HEK293 (cell line): ENCODE results near the gene FGD3.

ENCODE experiments used
- MEIS1 ChIP-seq: sonication (generic); formaldehyde crosslinking; IDR thresholded peaks from 2 replicates; pipeline ENCODE4 v1.8.1; 2022; ENCODE audit warnings: missing genetic modification reagents, mild to moderate bottlenecking, borderline replicate concordance
- TCF7L2 ChIP-seq: IDR thresholded peaks from 2 replicates; pipeline ENCODE4 v1.6.1; 2011; ENCODE audit warnings: low read depth, mild to moderate bottlenecking, inconsistent platforms, low read length, moderate library complexity, borderline replicate concordance
- ZBTB21 ChIP-seq: fragments of 450-650 bp; formaldehyde crosslinking; IDR thresholded peaks from 2 replicates; pipeline ENCODE4 v1.5.1; 2017; ENCODE audit warnings: missing biosample characterization, missing genetic modification characterization
- ZNF10 ChIP-seq: fragments of 450-650 bp; formaldehyde crosslinking; IDR thresholded peaks from 2 replicates; pipeline ENCODE4 v1.5.1; 2017; ENCODE audit warnings: missing biosample characterization, missing genetic modification characterization
- ZNF138 ChIP-seq: fragments of 450-650 bp; formaldehyde crosslinking; IDR thresholded peaks from 2 replicates; pipeline ENCODE4 v1.5.1; 2016; ENCODE audit warnings: missing biosample characterization, missing genetic modification characterization, borderline replicate concordance
- ZNF274 ChIP-seq, 2 experiments: fragments of 200-500 bp in 1 of 2; fragments of 450-650 bp in 1 of 2; sonication (Bioruptor generic) in 1 of 2; formaldehyde crosslinking in 1 of 2; IDR thresholded peaks; 2 replicates each; pipeline versions ENCODE4 v1.5.1 to v1.6.1; 2014 to 2016; ENCODE audit warnings: borderline replicate concordance in 1 of 2, inconsistent platforms in 1 of 2, low read length in 1 of 2, missing biosample characterization in 1 of 2, missing genetic modification characterization in 1 of 2
- ZNF623 ChIP-seq: fragments of 450-650 bp; formaldehyde crosslinking; IDR thresholded peaks from 2 replicates; pipeline ENCODE4 v1.5.1; 2016; ENCODE audit warnings: missing biosample characterization, missing genetic modification characterization
- ZNF776 ChIP-seq: fragments of 450-650 bp; formaldehyde crosslinking; IDR thresholded peaks from 2 replicates; pipeline ENCODE4 v1.5.0; 2017; ENCODE audit warnings: missing biosample characterization, missing genetic modification characterization, borderline replicate concordance
- ZNF785 ChIP-seq: fragments of 450-650 bp; formaldehyde crosslinking; IDR thresholded peaks from 2 replicates; pipeline ENCODE4 v1.5.1; 2016; ENCODE audit warnings: missing biosample characterization, missing genetic modification characterization
- TF ChIP-seq, protein P1 (sequence below): fragments of 450-650 bp; formaldehyde crosslinking; IDR thresholded peaks from 2 replicates; pipeline ENCODE4 v1.5.1; 2016; ENCODE audit warnings: missing biosample characterization, missing genetic modification characterization
- TF ChIP-seq, protein P2 (sequence below): IDR thresholded peaks from 2 replicates; pipeline ENCODE4 v1.6.1; 2011; ENCODE audit warnings: mild to moderate bottlenecking, low read depth, low read length, borderline replicate concordance
- TF ChIP-seq, protein P3 (sequence below): fragments of 450-650 bp; IDR thresholded peaks from 2 replicates; pipeline ENCODE4 v1.5.1; 2018; ENCODE audit warnings: missing biosample characterization, missing genetic modification characterization
- TF ChIP-seq, protein P4 (sequence below): fragments of 450-650 bp; formaldehyde crosslinking; IDR thresholded peaks from 2 replicates; pipeline ENCODE4 v1.5.1; 2016; ENCODE audit warnings: missing biosample characterization, missing genetic modification characterization, low read depth
- TF ChIP-seq, protein P5 (sequence below): fragments of 450-650 bp; formaldehyde crosslinking; IDR thresholded peaks from 2 replicates; pipeline ENCODE4 v1.5.1; 2016; ENCODE audit warnings: missing biosample characterization, missing genetic modification characterization, low read depth

DNA sequence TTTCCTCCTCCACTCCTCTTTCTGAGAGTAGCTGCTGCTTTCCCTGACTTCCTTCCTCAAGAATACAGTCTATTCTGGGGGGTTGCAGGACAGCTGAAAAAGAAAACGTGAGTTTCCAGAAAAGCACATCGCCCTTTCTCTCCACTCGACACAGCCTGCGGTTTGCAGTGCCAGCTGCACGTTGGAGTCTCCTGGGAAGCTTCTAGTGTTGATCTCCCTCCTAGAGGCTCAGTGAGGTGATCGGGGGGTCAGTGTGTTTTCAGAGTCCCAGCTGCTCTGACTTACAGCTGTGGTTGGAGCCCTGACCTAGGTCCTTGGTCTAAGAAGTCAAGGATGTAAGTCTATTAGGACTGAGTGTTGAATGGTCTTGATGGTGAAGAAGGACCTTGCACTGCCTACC, 86.2 kb downstream of the FGD3 start:
- TF ChIP-seq, protein P1, sequence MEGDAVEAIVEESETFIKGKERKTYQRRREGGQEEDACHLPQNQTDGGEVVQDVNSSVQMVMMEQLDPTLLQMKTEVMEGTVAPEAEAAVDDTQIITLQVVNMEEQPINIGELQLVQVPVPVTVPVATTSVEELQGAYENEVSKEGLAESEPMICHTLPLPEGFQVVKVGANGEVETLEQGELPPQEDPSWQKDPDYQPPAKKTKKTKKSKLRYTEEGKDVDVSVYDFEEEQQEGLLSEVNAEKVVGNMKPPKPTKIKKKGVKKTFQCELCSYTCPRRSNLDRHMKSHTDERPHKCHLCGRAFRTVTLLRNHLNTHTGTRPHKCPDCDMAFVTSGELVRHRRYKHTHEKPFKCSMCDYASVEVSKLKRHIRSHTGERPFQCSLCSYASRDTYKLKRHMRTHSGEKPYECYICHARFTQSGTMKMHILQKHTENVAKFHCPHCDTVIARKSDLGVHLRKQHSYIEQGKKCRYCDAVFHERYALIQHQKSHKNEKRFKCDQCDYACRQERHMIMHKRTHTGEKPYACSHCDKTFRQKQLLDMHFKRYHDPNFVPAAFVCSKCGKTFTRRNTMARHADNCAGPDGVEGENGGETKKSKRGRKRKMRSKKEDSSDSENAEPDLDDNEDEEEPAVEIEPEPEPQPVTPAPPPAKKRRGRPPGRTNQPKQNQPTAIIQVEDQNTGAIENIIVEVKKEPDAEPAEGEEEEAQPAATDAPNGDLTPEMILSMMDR (tag by site-specific recombination): no peak
- TF ChIP-seq ZNF274 (IDR thresholded peaks at IDR 0.05; ENCODE audit: low read length) (no peak), ZNF274 (tag by site-specific recombination; IDR thresholded peaks at IDR 0.05; ENCODE audit: borderline replicate concordance) (no peak), TCF7L2 (no peak), ZNF138 (tag by site-specific recombination) (no peak), ZBTB21 (tag by site-specific recombination) (no peak), ZNF785 (tag by site-specific recombination) (no peak), ZNF623 (tag by site-specific recombination) (no peak), ZNF776 (tag by site-specific recombination) (no peak), MEIS1 (CRISPR knock-in tag) (no peak), ZNF10 (no peak)
- TF ChIP-seq, protein P2, sequence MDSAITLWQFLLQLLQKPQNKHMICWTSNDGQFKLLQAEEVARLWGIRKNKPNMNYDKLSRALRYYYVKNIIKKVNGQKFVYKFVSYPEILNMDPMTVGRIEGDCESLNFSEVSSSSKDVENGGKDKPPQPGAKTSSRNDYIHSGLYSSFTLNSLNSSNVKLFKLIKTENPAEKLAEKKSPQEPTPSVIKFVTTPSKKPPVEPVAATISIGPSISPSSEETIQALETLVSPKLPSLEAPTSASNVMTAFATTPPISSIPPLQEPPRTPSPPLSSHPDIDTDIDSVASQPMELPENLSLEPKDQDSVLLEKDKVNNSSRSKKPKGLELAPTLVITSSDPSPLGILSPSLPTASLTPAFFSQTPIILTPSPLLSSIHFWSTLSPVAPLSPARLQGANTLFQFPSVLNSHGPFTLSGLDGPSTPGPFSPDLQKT: no peak
- TF ChIP-seq, protein P3, sequence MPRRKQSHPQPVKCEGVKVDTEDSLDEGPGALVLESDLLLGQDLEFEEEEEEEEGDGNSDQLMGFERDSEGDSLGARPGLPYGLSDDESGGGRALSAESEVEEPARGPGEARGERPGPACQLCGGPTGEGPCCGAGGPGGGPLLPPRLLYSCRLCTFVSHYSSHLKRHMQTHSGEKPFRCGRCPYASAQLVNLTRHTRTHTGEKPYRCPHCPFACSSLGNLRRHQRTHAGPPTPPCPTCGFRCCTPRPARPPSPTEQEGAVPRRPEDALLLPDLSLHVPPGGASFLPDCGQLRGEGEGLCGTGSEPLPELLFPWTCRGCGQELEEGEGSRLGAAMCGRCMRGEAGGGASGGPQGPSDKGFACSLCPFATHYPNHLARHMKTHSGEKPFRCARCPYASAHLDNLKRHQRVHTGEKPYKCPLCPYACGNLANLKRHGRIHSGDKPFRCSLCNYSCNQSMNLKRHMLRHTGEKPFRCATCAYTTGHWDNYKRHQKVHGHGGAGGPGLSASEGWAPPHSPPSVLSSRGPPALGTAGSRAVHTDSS (tag by site-specific recombination): no peak
- TF ChIP-seq, protein P4, sequence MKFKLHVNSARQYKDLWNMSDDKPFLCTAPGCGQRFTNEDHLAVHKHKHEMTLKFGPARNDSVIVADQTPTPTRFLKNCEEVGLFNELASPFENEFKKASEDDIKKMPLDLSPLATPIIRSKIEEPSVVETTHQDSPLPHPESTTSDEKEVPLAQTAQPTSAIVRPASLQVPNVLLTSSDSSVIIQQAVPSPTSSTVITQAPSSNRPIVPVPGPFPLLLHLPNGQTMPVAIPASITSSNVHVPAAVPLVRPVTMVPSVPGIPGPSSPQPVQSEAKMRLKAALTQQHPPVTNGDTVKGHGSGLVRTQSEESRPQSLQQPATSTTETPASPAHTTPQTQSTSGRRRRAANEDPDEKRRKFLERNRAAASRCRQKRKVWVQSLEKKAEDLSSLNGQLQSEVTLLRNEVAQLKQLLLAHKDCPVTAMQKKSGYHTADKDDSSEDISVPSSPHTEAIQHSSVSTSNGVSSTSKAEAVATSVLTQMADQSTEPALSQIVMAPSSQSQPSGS: no peak
- TF ChIP-seq, protein P5, sequence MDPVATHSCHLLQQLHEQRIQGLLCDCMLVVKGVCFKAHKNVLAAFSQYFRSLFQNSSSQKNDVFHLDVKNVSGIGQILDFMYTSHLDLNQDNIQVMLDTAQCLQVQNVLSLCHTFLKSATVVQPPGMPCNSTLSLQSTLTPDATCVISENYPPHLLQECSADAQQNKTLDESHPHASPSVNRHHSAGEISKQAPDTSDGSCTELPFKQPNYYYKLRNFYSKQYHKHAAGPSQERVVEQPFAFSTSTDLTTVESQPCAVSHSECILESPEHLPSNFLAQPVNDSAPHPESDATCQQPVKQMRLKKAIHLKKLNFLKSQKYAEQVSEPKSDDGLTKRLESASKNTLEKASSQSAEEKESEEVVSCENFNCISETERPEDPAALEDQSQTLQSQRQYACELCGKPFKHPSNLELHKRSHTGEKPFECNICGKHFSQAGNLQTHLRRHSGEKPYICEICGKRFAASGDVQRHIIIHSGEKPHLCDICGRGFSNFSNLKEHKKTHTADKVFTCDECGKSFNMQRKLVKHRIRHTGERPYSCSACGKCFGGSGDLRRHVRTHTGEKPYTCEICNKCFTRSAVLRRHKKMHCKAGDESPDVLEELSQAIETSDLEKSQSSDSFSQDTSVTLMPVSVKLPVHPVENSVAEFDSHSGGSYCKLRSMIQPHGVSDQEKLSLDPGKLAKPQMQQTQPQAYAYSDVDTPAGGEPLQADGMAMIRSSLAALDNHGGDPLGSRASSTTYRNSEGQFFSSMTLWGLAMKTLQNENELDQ (tag by site-specific recombination): no peak
